Stimulated activated effector memory CD8-positive, alpha-beta T cell treated with anti-CD3 and anti-CD28 coated beads, Interleukin-12 subunit alpha, Interleukin-12 subunit beta, amount 100 ng/mL, for 72 hours (primary cell): ENCODE data around the gene HYPK.
"Not testable (repeated sequence)": the region's sequence is repeated elsewhere in the genome, so short reads cannot be mapped to it uniquely, and the experiment has no call there.

ENCODE experiments used
- ATAC-seq: fragments of 150-1000 bp; cut with Tn5 transposase; 2 replicates; pipeline ENCODE4 v1.10.0; 2021
- DNase-seq, 2 donors: peaks; one replicate each; pipeline ENCODE4 v3.0.0; 2021 to 2022; ENCODE audit warnings: low spot score in 2 of 2
- H3K27ac Mint-ChIP-seq: one replicate; pipeline ENCODE4 v1.8.0; 2022; ENCODE audit warnings: mild to moderate bottlenecking, mixed read lengths
- H3K36me3 Mint-ChIP-seq: one replicate; pipeline ENCODE4 v1.8.0; 2022; ENCODE audit warnings: mild to moderate bottlenecking, mixed read lengths
- H3K4me1 Mint-ChIP-seq: one replicate; pipeline ENCODE4 v1.8.0; 2022; ENCODE audit warnings: mixed read lengths
- H3K4me3 Mint-ChIP-seq: one replicate; pipeline ENCODE4 v1.8.0; 2022; ENCODE audit warnings: mild to moderate bottlenecking, mixed read lengths
- H3K9me3 Mint-ChIP-seq: one replicate; pipeline ENCODE4 v1.8.0; 2022; ENCODE audit warnings: mixed read lengths

The HYPK gene

GRCh38 chr15:43791993-43792760, 8.2 kb upstream of the HYPK start, which contains the start of gene SERF2:
Gene SERF2, plus strand, starts transcription at chr15:43792320. Its CDS starts 57 bp downstream, at chr15:43792377.
- Mint-ChIP-seq H3K36me3 (peaks cover 55% of the 10 kb centered on the region), H3K4me3 (peak within 1 kb of the TSS; percentile 98), H3K27ac (peak within 1 kb of the TSS; percentile 99), H3K4me1 (peaks cover 40% of the 10 kb centered on the region), H3K9me3 (no peaks in the 10 kb centered on the region)
- DNase-seq (peak; percentile 94 to 99), ATAC-seq (peak; percentile 94)

- peaks cover 40% of the 10 kb centered on the region for H3K4me1 Mint-ChIP-seq
- peak overlapping the region; percentile 98 for H3K4me3 Mint-ChIP-seq
- peaks cover 62% of the 10 kb centered on the region for H3K36me3 Mint-ChIP-seq
- peak overlapping the region; percentile 99 for H3K27ac Mint-ChIP-seq
- peak; percentile 0 for ATAC-seq
- DNase-seq: no peak
- no peaks in the 10 kb centered on the region for H3K9me3 Mint-ChIP-seq
These were observed 7.5 kb upstream of the HYPK start for GRCh38 chr15:43792761-43793476.

- DNase-seq: no peak
- Mint-ChIP-seq H3K4me1 (peaks cover 47% of the 10 kb centered on the region), H3K4me3 (peak overlapping the region; percentile 98), H3K27ac (peak overlapping the region; percentile 99), H3K9me3 (no peaks in the 10 kb centered on the region), H3K36me3 (peaks cover 69% of the 10 kb centered on the region)
- ATAC-seq: no peak
These were observed 6.8 kb upstream of the HYPK start for GRCh38 chr15:43793647-43794046.

GRCh38 chr15:43794269-43795037, 5.9 kb upstream of the HYPK start:
- H3K27ac Mint-ChIP-seq: peak overlapping the region; percentile 99
- peaks cover 55% of the 10 kb centered on the region for H3K4me1 Mint-ChIP-seq
- H3K4me3 Mint-ChIP-seq: peak overlapping the region; percentile 98
- no peak for DNase-seq
- peaks cover 76% of the 10 kb centered on the region for H3K36me3 Mint-ChIP-seq
- no peaks in the 10 kb centered on the region for H3K9me3 Mint-ChIP-seq
- ATAC-seq: no peak

GRCh38 chr15:43795197-43795596, 5.2 kb upstream of the HYPK start:
- H3K36me3 Mint-ChIP-seq: peaks cover 84% of the 10 kb centered on the region
- H3K9me3 Mint-ChIP-seq: no peaks in the 10 kb centered on the region
- ATAC-seq (no peak), DNase-seq (no peak)
- peaks cover 62% of the 10 kb centered on the region for H3K4me1 Mint-ChIP-seq
- H3K4me3 Mint-ChIP-seq: no peak overlapping the region
- peak overlapping the region; percentile 99 for H3K27ac Mint-ChIP-seq

- Mint-ChIP-seq H3K4me3 (no peak overlapping the region), H3K27ac (peak overlapping the region; percentile 99), H3K9me3 (no peaks in the 10 kb centered on the region), H3K4me1 (peaks cover 69% of the 10 kb centered on the region), H3K36me3 (peaks cover 92% of the 10 kb centered on the region)
- ATAC-seq (no peak), DNase-seq (no peak)
These were observed 4.4 kb upstream of the HYPK start for GRCh38 chr15:43795997-43796396.

- peaks cover 98% of the 10 kb centered on the region for H3K36me3 Mint-ChIP-seq
- no peak overlapping the region for H3K27ac Mint-ChIP-seq
- H3K4me1 Mint-ChIP-seq: peaks cover 75% of the 10 kb centered on the region
- DNase-seq (no peak), ATAC-seq (no peak)
- no peak overlapping the region for H3K4me3 Mint-ChIP-seq
- no peaks in the 10 kb centered on the region for H3K9me3 Mint-ChIP-seq
These were observed 3.8 kb upstream of the HYPK start for GRCh38 chr15:43796566-43796965.

GRCh38 chr15:43799209-43799944, 1.0 kb upstream of the HYPK start:
- H3K4me1 Mint-ChIP-seq: peaks cover 62% of the 10 kb centered on the region
- H3K36me3 Mint-ChIP-seq: peaks cover 99% of the 10 kb centered on the region
- H3K4me3 Mint-ChIP-seq: peak overlapping the region; percentile 92
- no peaks in the 10 kb centered on the region for H3K9me3 Mint-ChIP-seq
- ATAC-seq: no peak
- peak overlapping the region; percentile 96 for H3K27ac Mint-ChIP-seq
- no peak for DNase-seq

GRCh38 chr15:43799945-43800285, 484 bp upstream of the HYPK start, which contains the start of gene SERINC4:
Gene SERINC4, minus strand, starts transcription at chr15:43800220. Its CDS starts 234 bp downstream, at chr15:43799986.
- ATAC-seq (no peak), DNase-seq (no peak)
- Mint-ChIP-seq H3K9me3 (no peaks in the 10 kb centered on the region), H3K4me1 (peaks cover 57% of the 10 kb centered on the region), H3K4me3 (peak within 1 kb of the TSS; percentile 92), H3K36me3 (peaks cover 99% of the 10 kb centered on the region), H3K27ac (peak within 1 kb of the TSS; percentile 96)

- H3K4me3 Mint-ChIP-seq, H3K9me3 Mint-ChIP-seq, ATAC-seq, DNase-seq, H3K27ac Mint-ChIP-seq: not testable (repeated sequence)
- peaks cover 99% of the 10 kb centered on the region for H3K36me3 Mint-ChIP-seq
- H3K4me1 Mint-ChIP-seq: peaks cover 37% of the 10 kb centered on the region
These were observed 2.3 kb downstream of the HYPK start for GRCh38 chr15:43802676-43803075.

GRCh38 chr15:43808435-43808950, 8.1 kb downstream of the HYPK start:
- Mint-ChIP-seq H3K4me1 (no peaks in the 10 kb centered on the region), H3K36me3 (peaks cover 100% of the 10 kb centered on the region), H3K4me3 (no peak overlapping the region), H3K27ac (no peak overlapping the region), H3K9me3 (no peaks in the 10 kb centered on the region)
- DNase-seq: no peak
- ATAC-seq: no peak

GRCh38 chr15:43808960-43809678, 8.7 kb downstream of the HYPK start:
- H3K36me3 Mint-ChIP-seq: peaks cover 100% of the 10 kb centered on the region
- no peak overlapping the region for H3K4me3 Mint-ChIP-seq
- no peaks in the 10 kb centered on the region for H3K4me1 Mint-ChIP-seq
- no peak for ATAC-seq
- no peaks in the 10 kb centered on the region for H3K9me3 Mint-ChIP-seq
- no peak overlapping the region for H3K27ac Mint-ChIP-seq
- no peak for DNase-seq

- H3K4me1 Mint-ChIP-seq, H3K9me3 Mint-ChIP-seq, H3K4me3 Mint-ChIP-seq, ATAC-seq, DNase-seq: not testable (repeated sequence)
- H3K36me3 Mint-ChIP-seq: peaks cover 95% of the 10 kb centered on the region
- H3K27ac Mint-ChIP-seq: peak overlapping the region; percentile 8
These were observed 14.7 kb downstream of the HYPK start for GRCh38 chr15:43815064-43815463.

GRCh38 chr15:43821505-43821904, 21.1 kb downstream of the HYPK start:
- H3K4me3 Mint-ChIP-seq: peak overlapping the region; percentile 91
- no peak overlapping the region for H3K27ac Mint-ChIP-seq
- no peaks in the 10 kb centered on the region for H3K9me3 Mint-ChIP-seq
- peaks cover 27% of the 10 kb centered on the region for H3K4me1 Mint-ChIP-seq
- no peak for ATAC-seq
- DNase-seq: no peak
- peaks cover 67% of the 10 kb centered on the region for H3K36me3 Mint-ChIP-seq
